Brain microvascular endothelial cell (primary cell): ENCODE data around the gene JADE2.

ENCODE experiments used
- DNase-seq: peaks from one replicate; pipeline ENCODE4 v3.0.0-alpha.2; 2020
- H3K27ac ChIP-seq: fragments of 250-450 bp; sonication (Bioruptor Pico); 2 replicates; pipeline ENCODE4 v1.5.1; 2020; ENCODE audit warnings: mild to moderate bottlenecking, moderate library complexity
- H3K27me3 ChIP-seq: fragments of 250-450 bp; sonication (Bioruptor Pico); replicated peaks from 2 replicates; pipeline ENCODE4 v1.5.1; 2020; ENCODE audit warnings: mild to moderate bottlenecking
- H3K36me3 ChIP-seq: fragments of 250-450 bp; sonication (Bioruptor Pico); replicated peaks from 2 replicates; pipeline ENCODE4 v1.5.1; 2020; ENCODE audit warnings: mild to moderate bottlenecking
- H3K4me3 ChIP-seq: 2 replicates; pipeline ENCODE4 v1.5.1; 2011; ENCODE audit warnings: low read depth, mild to moderate bottlenecking, control low read depth, low read length, moderate library complexity
- CTCF ChIP-seq: IDR thresholded peaks from 2 replicates; pipeline ENCODE4 v1.5.1; 2011; ENCODE audit warnings: low read depth, mild to moderate bottlenecking, moderate library complexity, low read length, control low read depth, inconsistent platforms; ENCODE audit errors: missing control alignments
- in situ Hi-C: cut with HindIII; loops from 2 replicates; pipeline ENCODE4 v1.10.0; 2017; ENCODE audit warnings: low sequenced_read_pairs, low pct_ligation_motif_present

Gene JADE2

GRCh38 chr5:134533115-134533815, 7.8 kb downstream of the JADE2 start:
- in situ Hi-C loops, result no loop called here

GRCh38 chr5:134534058-134534725, 8.7 kb downstream of the JADE2 start:
- TF ChIP-seq CTCF, result no peak
- in situ Hi-C loops, result no loop called here
- no peaks in the 10 kb centered on the region for H3K27me3 ChIP-seq
- H3K4me3 ChIP-seq, result no peak overlapping the region
- no peak for DNase-seq
- H3K36me3 ChIP-seq, result peaks cover 3% of the 10 kb centered on the region
- H3K27ac ChIP-seq, result no peak overlapping the region

More at GRCh38 chr5:134533115-134533815, 7.8 kb downstream of the JADE2 start:
- H3K36me3 ChIP-seq, result no peaks in the 10 kb centered on the region
- H3K27ac ChIP-seq, result no peak overlapping the region
- TF ChIP-seq CTCF, result no peak
- DNase-seq, result no peak
- no peak overlapping the region for H3K4me3 ChIP-seq
- H3K27me3 ChIP-seq, result no peaks in the 10 kb centered on the region

GRCh38 chr5:134534726-134535110, 9.2 kb downstream of the JADE2 start:
- DNase-seq, result no peak
- Histone ChIP-seq H3K36me3 (peaks cover 3% of the 10 kb centered on the region), H3K4me3 (no peak overlapping the region), H3K27me3 (no peaks in the 10 kb centered on the region), H3K27ac (no peak overlapping the region)
- no peak for TF ChIP-seq CTCF
- in situ Hi-C loops, result no loop called here

- no peak for TF ChIP-seq CTCF
- Histone ChIP-seq H3K36me3 (peaks cover 7% of the 10 kb centered on the region), H3K27me3 (no peaks in the 10 kb centered on the region), H3K4me3 (no peak overlapping the region), H3K27ac (no peak overlapping the region)
- no peak for DNase-seq
- in situ Hi-C loops, result no loop called here
Measured at GRCh38 chr5:134536876-134537275, 11.4 kb downstream of the JADE2 start.

GRCh38 chr5:134537297-134537696, 11.8 kb downstream of the JADE2 start:
- Histone ChIP-seq H3K36me3 (peaks cover 7% of the 10 kb centered on the region), H3K4me3 (no peak overlapping the region), H3K27me3 (no peaks in the 10 kb centered on the region), H3K27ac (no peak overlapping the region)
- no peak for DNase-seq
- TF ChIP-seq CTCF, result no peak
- in situ Hi-C loops, result no loop called here
